Left renal pelvis (tissue), 4 donors: Measurements from ENCODE around the gene IMPG2. TPM values are rescaled to one million over a fixed set of nuclear protein-coding genes. Genes with fewer than 3 reads are reported as not detected.

Experiments
- DNase-seq, 4 donors: peaks; one replicate each; pipeline ENCODE4 v3.0.0-alpha.2; 2013; ENCODE audit warnings: low read depth in 4 of 4, low spot score in 3 of 4
- polyA plus RNA-seq, 4 donors: library from polyadenylated mRNA; unstranded; fragments of 120-200 nt; gene quantifications; one replicate each; pipeline ENCODE4 v1.2.1, GENCODE V29; 2013; ENCODE audit not compliant: insufficient read length in 4 of 4

IMPG2 gene
- polyA plus RNA-seq, 4 donors, result 0.30 to 0.70 (median 0.54) TPM

DNA sequence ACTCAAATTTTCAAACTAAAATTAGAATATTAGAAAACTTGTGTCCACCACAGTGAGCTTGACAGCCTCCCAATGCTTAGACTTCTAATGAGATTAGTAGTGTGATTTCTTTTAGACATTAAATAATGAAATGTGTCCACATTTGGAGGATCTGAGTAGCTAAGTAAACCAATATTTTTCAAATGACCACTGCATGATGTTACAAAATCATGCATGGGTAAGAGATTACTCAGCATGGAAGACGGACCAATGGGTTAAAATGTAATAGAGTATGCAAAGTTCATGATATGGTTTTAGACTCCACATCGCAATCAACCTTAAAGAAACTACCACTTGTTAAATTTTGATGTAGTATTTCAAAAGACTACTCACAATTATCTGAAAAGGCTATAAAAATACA is 130.6 kb downstream of the IMPG2 start:
- DNase-seq, result no peak

DNA sequence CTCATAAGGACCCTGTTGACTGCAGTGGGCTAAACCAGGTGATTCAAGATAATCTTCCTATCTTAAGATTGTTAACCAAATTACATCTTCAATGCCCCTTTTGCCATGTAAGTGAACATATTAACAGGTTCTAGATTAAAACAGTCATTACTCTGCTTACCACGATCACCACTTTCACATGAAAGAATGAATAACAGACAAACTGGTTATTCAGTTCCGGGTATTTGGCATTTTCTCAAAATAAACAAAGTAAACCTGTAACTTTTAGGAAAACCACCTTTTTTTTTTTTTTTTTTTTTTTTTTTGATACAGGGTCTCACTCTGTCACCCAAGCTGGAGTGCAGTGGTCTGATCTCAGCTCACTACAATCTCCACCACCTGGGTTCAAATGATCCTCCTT is 131.2 kb downstream of the IMPG2 start:
- DNase-seq, result no peak

DNA sequence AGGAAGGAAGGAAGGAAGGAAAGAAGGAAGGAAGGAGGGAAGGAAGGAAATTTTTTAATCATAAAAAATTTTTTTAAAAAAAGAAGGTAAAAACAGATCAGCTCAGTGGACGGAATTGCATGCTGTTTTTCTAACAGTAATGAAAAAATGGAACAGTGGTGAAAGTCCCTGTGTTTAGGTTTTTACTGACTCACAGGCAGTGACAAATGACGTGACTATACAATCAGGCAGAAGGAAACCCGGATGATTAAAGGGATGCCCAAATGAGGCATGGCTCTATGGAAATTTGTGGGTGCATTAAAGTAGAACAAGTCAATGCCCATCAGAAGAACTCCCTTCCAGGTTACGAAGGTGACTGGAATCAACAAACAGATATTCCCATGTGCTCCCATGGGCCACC is 135.0 kb downstream of the IMPG2 start:
- no peak for DNase-seq

DNA sequence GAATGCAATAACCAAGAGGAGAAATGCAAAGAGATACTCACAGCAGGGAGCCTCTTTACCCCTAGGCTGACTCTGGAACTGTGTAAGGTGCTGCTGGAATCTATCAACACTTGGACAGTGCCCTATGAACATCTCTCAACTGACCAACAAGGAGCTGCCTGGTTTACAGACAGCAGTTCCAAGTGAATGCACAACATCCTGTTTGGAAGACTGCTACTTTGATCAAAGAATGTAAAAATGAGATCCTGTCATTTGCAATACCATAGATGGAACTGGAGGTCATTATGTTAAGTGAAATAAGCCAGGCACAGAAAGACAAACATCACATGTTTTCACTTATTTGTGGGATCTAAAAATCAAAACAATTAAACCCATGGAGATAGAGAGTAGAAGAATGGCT is 136.3 kb downstream of the IMPG2 start:
- DNase-seq, result no peak

DNA sequence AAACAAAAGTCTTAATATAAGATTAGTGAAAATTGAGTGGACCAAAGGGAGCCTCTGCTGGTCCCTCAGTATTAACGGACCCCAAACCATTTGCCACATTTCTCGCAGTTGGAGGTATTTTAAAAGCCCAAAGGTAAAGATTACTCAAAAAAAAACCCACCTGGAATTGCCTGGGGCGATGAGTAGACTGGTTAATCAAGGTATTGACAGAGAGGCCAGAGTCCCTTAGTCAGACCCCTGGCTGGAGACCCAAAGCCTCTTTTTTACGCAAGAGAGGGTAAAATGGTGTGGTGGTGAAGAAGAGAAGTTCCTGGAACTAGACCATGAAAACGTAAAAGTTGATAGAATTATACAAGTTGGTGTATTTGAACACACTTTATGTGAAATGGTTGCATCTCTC is 137.2 kb downstream of the IMPG2 start:
- DNase-seq, result no peak

DNA sequence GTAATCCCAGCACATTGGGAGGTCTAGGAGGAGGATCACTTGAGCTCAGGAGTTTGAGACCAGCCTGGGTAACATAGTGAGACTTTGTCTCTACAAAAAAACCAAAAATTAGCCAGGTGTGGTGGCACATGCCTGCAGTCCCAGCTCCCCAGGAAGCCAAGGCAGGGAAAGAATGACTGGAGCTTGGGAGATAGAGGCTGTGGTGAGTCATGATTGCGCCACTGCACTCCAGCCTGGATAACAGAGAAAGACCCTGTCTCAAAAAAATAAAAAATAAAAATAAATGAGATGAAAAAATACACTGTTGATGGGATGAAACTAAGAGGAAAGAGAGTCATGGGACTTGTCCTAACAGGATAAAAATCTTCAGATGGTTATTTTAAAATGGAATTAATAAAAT is 137.6 kb downstream of the IMPG2 start:
- no peak for DNase-seq

DNA sequence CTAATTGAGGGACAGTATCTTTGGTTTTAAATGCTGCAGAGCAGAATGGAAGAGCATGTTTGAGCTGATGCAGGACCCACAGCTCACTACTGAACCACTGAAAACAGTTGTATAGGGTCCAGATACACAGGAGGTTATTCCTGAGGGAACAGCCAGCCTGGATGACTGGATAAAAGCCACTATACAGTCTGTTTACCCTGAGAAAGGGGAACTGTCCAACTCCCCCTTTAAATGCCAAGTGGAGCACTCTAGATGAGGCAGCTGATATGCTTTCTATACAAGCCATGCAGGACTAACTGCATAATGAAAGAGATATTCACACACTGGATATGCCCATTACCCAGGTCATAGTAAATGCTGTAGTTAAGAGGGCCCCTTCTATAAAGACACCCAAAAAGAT is 138.6 kb downstream of the IMPG2 start:
- DNase-seq, result no peak

DNA sequence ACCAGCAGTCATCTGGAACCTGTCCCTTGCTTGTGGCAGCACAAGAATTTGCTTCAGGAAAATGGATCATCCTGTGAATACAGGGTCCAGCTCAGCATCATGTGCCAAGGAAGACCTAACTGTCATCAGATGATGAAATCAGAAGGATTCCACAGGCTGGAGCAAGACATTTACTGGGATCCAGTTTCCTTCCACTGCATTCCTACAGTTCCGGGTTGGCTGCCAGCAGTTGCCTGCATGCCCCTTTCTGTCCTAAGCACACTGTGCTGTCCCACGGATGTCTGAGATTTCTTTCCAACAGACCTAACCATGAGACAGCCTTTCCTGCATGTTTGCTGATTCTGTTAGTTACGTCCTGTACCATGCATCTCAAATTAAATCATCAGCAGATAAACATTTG is 140.7 kb downstream of the IMPG2 start:
- DNase-seq, result no peak

DNA sequence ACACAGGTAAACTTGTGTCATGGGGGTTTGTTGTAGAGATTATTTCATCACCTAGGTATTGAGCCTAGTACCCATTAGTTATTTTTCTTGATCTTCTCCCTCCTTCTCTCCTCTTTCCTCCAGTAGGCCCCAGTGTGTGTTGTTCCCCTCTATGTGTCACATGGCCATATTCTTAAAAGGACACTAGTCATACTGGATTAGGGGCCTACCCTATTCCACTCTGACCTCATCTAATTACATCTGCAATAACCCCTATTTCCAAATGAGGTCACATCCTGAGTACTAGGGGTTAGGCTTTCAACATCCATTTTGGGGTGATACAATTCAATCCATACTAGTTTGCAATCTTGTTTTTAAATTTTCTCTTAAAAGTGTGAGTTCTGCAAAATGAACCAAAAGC is 142.8 kb downstream of the IMPG2 start:
- DNase-seq, result no peak

Other genes with a start within 250 kb of the IMPG2 start
- 100 to 1,000 TPM in 1 of 4 donors, 10 to 100 TPM in 3; 62.8 to 101 (median 80.9) TPM for gene SENP7, start 192.6 kb upstream of the IMPG2 start, polyA plus RNA-seq
- 10 to 100 TPM; 25.1 to 45.5 (median 31.9) TPM for gene TRMT10C, start 241.3 kb upstream of the IMPG2 start, polyA plus RNA-seq